ENCODE data around the gene UPK2.

DNA sequence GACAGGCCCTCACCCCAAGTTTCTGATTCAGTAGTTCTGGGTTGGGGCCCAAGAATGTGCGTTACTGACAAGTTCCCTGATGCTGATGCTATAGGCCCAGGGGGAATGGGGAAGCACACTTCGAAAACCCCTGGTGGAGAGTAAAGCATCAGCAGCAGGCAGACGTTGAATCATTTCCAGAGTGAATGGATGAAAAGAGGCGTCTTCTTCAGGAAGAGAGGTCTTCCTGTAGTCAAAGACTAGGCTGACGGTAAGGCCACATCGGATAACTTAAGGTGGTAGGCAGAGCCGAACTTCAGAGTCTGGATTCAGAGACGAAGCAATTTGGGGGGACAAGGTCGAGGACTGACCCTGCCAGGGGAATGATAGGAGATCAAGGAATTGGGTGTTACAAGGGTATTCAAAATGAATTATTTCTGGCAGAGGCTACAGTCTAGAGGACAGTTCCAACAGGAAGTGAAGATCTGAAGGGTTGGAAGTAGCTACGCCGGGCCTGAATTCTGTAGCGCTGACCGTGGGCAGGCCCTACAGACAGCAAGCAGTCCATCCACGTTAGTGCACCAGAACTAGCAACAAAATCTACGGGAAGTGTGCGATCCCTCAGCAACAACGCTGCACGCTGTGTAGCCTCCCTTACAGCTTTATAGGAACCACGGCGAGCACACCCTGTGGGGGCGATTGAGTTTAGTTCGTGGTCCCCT lies 41.0 kb downstream of the UPK2 start:
- no peak for TF ChIP-seq EZH2 (IDR thresholded peaks at IDR 0.05; ENCODE audit: insufficient read depth, poor library complexity, severe bottlenecking)
- no peak for TF ChIP-seq EZH2phosphoT487 (IDR thresholded peaks at IDR 0.05; ENCODE audit: insufficient read depth, low read depth)
